Embryonic facial prominence (tissue), 1 donor: Measurements from ENCODE around the gene PRKAG1.

Experiments used
- DNase-seq: peaks from one replicate; pipeline ENCODE4 v3.0.0-alpha.2; 2016; ENCODE audit errors: extremely low spot score

PRKAG1 gene

GRCh38 chr12:49031573-49032161 is 13.1 kb upstream of the PRKAG1 start:
- DNase-seq = no peak

GRCh38 chr12:49030714-49031572 is 12.4 kb upstream of the PRKAG1 start:
- DNase-seq = no peak

DNA sequence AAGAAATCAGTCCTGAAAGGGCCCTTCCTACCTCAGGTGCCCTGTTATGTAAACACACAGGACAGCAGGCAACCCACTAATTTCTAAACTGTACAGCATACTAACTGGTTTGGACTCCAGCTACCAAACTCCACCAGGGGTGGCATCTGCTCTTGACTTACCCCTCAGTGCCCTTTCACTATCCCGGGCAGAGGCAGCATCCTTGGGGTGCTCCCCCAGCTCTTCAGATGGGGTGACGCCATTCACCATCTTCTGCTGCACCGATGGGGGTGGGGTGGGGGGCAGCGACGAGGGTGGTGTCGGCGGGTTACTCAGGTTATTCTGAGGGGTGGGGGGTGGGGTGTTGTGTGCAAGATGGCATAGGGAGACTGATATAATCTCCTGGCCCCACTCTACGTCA is 11.5 kb upstream of the PRKAG1 start:
- no peak for DNase-seq

DNA sequence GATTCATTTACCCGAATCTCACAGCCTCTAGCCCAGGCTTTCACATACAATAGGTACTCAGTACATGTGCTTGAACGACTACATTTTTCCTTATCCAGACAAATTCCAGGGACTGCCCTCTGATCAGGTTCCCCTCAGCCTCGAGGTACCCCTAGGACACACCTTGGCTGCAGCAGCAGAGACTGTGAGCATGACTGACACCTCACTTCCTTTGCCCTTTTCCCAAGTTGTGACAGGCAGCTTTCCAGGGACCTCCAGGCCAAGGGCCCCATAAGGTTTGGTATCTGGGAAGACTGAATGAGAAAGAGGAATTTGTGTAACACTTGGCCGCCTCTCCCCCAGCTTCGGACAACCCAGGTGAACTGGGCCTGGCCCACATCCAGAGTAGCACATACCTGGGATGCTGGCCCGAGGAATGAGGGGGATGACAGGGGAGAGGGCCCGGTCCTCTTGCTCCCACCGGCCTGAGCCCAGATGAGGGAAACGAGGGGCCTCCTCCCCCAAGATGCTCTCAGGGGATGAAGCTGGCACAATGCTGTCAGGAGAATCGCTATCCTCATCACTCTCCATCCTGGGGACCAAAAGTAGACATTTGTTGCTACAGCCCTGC is 10.2 kb upstream of the PRKAG1 start:
- DNase-seq = no peak

- no peak for DNase-seq
Observed at GRCh38 chr12:49027846-49028555, 9.4 kb upstream of the PRKAG1 start.

DNA sequence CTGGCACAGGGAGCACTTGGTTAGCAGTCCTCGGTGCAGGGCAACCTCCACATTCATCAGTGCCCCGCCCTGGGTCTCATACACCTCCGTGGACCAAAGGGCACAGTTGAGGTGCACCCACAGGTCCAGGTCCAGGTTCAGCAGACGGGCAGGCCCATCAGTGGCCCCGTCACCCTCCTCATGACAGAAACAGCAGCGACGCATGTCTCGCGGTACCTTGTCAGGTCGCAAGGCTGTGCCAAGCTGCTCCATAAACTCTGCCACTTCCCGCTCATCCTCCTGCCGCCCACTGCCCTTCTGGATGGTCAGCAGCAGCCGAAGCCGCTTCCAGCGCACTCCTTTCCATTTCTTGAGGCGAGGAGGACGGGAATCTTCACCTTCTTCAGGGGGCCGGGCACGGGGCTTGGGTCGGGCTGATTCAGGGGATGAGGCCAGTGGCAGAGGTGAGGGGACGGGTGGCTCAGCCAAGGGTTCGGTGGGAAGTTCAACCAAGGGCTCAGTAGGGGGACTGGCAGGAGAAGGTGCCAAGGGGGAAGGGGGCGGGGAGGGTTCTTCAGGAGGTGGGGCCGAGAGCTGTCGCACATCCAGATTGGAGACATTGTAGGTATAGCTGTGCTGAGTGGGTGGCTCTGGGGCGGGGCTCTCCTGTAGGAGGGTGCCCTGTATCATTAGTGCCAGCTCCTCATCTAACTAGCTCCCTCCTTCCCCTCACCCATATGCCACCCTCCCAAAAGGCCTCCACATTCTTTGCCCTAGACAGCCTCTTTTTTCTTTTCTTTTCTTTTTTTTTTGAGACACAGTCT is 8.3 kb upstream of the PRKAG1 start:
- no peak for DNase-seq

DNA sequence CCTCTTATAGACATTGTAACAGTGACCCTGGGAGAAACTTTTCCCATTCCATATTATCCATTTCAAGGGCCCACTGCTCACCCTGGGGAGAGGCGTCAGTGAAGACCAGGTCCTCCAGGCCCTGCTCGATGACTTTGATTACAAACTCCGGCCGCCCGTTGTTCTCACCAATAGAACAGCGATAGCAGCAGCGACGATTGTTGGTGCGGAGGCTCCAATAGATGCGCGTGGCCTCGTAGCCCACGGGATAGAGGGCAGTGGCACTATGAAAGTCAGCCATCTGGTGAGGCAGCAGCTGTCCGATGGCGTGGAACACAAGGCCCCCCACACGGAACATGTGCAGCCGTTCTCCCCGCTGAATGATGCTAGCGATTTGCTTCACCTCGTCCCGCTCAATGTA is 7.5 kb upstream of the PRKAG1 start:
- no peak for DNase-seq

DNA sequence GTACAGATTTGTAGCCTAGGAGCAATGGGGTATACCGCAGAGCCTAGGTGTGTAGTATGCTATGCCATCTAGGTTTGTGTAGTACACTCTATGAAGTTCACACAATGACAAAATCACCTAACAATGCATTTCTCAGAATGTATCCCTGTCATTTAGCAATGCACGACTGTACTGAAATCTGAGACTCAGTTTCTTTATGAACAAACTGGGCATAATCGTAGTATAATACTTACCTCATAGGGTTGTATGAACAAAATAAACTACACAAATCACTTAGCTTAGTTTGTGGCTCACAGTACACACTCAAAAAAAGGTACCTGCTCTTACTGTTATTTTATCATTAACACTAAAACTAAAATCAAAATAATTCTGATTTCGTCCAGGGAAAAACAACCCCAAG is 6.9 kb upstream of the PRKAG1 start:
- no peak for DNase-seq

DNA sequence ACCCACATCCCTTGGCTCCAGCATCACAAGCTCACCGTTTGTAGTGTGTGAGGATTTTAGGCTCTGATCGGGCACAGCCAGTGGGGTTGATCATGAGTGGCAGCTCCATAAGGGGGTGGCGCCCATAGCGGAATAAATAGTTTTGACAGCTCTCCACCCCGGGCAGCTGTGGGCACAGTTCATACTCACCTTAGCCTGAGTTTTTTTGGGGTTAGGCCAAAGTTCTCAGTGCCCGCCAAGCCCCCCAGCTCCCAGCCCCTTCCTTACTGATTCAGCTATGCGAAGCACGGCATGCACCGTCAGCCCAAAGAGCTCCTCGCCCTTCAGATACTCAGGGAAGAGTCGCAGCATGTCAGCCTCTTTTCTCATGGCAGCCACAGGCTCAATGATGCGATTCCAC is 6.0 kb upstream of the PRKAG1 start:
- DNase-seq = no peak

DNA sequence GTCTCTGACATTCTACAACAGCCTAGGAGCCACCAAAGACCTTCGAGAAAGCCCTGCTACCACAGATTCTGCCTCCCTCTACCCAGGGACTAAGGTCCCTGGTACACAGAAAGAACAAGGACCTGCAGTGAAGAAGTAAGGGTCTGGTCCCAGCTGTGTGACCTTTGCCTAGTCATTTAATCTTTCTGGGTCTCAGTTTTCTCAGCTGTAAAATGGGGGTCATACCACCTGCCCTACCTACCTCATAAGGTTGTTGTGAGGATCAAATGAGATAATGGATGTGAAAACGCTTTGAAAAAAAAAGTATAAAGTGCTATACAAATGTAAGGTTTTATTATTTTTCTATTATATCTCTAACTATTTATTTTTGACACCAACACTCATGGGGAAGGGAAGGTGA is 5.2 kb upstream of the PRKAG1 start:
- no peak for DNase-seq

GRCh38 chr12:49022558-49023178 is 4.1 kb upstream of the PRKAG1 start:
- no peak for DNase-seq

GRCh38 chr12:49021292-49021915 is 2.8 kb upstream of the PRKAG1 start:
- DNase-seq = no peak

DNA sequence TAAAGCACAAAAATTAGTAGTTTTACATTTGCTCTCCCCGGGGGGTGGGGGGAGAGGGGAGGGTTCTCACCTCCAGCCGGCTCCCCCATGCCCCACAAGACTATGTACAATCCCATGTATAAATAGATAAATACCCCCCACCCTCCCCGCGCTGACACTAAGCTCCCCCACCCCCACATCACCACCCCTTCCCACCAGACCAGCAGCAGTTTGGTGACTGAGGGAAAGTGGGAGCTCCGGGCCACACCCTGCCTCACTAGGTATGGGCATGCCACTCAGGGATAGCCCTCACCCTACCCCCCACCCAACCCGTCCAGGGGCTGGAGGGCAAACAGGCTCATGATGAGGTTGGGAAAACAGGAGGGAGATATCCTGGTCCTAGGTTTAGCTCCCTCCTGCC is 1.9 kb upstream of the PRKAG1 start:
- no peak for DNase-seq

GRCh38 chr12:49019443-49020324 is 1.1 kb upstream of the PRKAG1 start:
- no peak for DNase-seq

GRCh38 chr12:49019120-49019430 is 499 bp upstream of the PRKAG1 start:
- no peak for DNase-seq

DNA sequence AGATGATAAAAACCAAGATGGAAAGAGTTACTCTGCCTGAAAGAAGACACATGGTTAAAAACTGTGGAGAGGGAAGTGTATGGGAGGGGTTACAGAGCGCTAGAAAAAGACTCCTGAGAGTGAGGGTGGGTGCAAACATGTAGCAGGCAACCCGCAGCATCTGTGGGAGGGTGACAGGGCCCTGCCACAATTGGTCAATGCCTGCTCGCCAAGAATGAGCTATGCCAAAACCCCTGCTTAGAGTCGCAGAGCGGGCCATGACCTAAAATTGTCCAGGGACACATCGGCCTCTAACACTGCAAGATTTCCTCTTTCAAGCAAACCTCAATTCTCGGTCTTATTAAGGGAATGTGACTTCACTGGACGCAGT is 700 bp downstream of the PRKAG1 start:
- no peak for DNase-seq

DNA sequence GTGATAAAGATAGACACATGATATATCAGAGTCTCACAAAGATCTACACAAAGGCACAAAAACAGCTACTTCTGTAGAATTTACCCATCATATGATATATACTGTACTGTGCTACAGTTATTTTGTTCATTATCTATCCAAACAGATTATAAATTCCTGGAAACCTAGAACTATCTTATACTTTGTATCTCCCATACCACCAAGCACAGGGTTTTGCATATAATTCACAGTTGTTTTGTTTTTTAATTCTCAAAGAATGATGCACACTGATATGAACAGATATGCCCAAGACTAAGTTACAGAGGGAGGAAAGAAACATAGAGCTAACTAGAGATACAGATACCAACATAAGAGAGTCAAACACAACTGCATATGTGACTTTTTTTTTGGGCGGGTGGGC is 3.4 kb downstream of the PRKAG1 start:
- DNase-seq = no peak

GRCh38 chr12:49014547-49014946 is 4.0 kb downstream of the PRKAG1 start:
- DNase-seq = no peak

GRCh38 chr12:49013428-49013827 is 5.1 kb downstream of the PRKAG1 start:
- no peak for DNase-seq

GRCh38 chr12:49012739-49013138 is 5.8 kb downstream of the PRKAG1 start:
- no peak for DNase-seq
